ENCODE measurements around the gene P2RX7.

Gene P2RX7

GRCh38 chr12:121112496-121112895 is 20.2 kb upstream of the P2RX7 start:
- no peak overlapping the region for H3K4me3 ChIP-seq (ENCODE audit: low read length)
- no peak overlapping the region for H3K9ac ChIP-seq (ENCODE audit: low read length)
- H3K4me1 ChIP-seq (ENCODE audit: control insufficient read depth, insufficient read depth, low read length): peaks cover 5% of the 10 kb centered on the region
- no peak for DNase-seq (ENCODE audit: low read depth)
- no peaks in the 10 kb centered on the region for H3K9me3 ChIP-seq (ENCODE audit: control insufficient read depth, low read length)
- no peaks in the 10 kb centered on the region for H3K36me3 ChIP-seq (ENCODE audit: control insufficient read depth, insufficient read depth, low read length, severe bottlenecking)
- H3K27me3 ChIP-seq (replicated peaks; ENCODE audit: control insufficient read depth, insufficient read depth, low read length): peaks cover 10% of the 10 kb centered on the region

GRCh38 chr12:121113057-121113456 is 19.6 kb upstream of the P2RX7 start:
- no peaks in the 10 kb centered on the region for H3K9me3 ChIP-seq (ENCODE audit: control insufficient read depth, low read length)
- H3K9ac ChIP-seq (ENCODE audit: low read length): no peak overlapping the region
- H3K4me3 ChIP-seq (ENCODE audit: low read length): no peak overlapping the region
- H3K27me3 ChIP-seq (replicated peaks; ENCODE audit: control insufficient read depth, insufficient read depth, low read length): peaks cover 9% of the 10 kb centered on the region
- no peak for DNase-seq (ENCODE audit: low read depth)
- peaks cover 5% of the 10 kb centered on the region for H3K4me1 ChIP-seq (ENCODE audit: control insufficient read depth, insufficient read depth, low read length)
- H3K36me3 ChIP-seq (ENCODE audit: control insufficient read depth, insufficient read depth, low read length, severe bottlenecking): no peaks in the 10 kb centered on the region

- Histone ChIP-seq H3K27me3 (replicated peaks; ENCODE audit: control insufficient read depth, insufficient read depth, low read length) (peaks cover 5% of the 10 kb centered on the region), H3K4me3 (ENCODE audit: low read length) (no peak overlapping the region), H3K9me3 (ENCODE audit: control insufficient read depth, low read length) (no peaks in the 10 kb centered on the region), H3K9ac (ENCODE audit: low read length) (no peak overlapping the region), H3K4me1 (ENCODE audit: control insufficient read depth, insufficient read depth, low read length) (peaks cover 5% of the 10 kb centered on the region), H3K36me3 (ENCODE audit: control insufficient read depth, insufficient read depth, low read length, severe bottlenecking) (no peaks in the 10 kb centered on the region)
- DNase-seq (ENCODE audit: low read depth): no peak
These were observed 18.5 kb upstream of the P2RX7 start for GRCh38 chr12:121114019-121114639.

GRCh38 chr12:121114806-121115205 is 17.9 kb upstream of the P2RX7 start:
- Histone ChIP-seq H3K27me3 (replicated peaks; ENCODE audit: control insufficient read depth, insufficient read depth, low read length) (peaks cover 11% of the 10 kb centered on the region), H3K4me3 (ENCODE audit: low read length) (no peak overlapping the region), H3K4me1 (ENCODE audit: control insufficient read depth, insufficient read depth, low read length) (peaks cover 4% of the 10 kb centered on the region), H3K36me3 (ENCODE audit: control insufficient read depth, insufficient read depth, low read length, severe bottlenecking) (no peaks in the 10 kb centered on the region), H3K9ac (ENCODE audit: low read length) (no peak overlapping the region), H3K9me3 (ENCODE audit: control insufficient read depth, low read length) (no peaks in the 10 kb centered on the region)
- DNase-seq (ENCODE audit: low read depth): no peak

GRCh38 chr12:121115530-121115929 is 17.1 kb upstream of the P2RX7 start:
- H3K36me3 ChIP-seq (ENCODE audit: control insufficient read depth, insufficient read depth, low read length, severe bottlenecking): no peaks in the 10 kb centered on the region

GRCh38 chr12:121116318-121117225 is 16.1 kb upstream of the P2RX7 start:
- Histone ChIP-seq H3K36me3 (ENCODE audit: control insufficient read depth, insufficient read depth, low read length, severe bottlenecking) (no peaks in the 10 kb centered on the region), H3K4me3 (ENCODE audit: low read length) (no peak overlapping the region), H3K27me3 (replicated peaks; ENCODE audit: control insufficient read depth, insufficient read depth, low read length) (peaks cover 23% of the 10 kb centered on the region), H3K9ac (ENCODE audit: low read length) (no peak overlapping the region), H3K4me1 (ENCODE audit: control insufficient read depth, insufficient read depth, low read length) (no peaks in the 10 kb centered on the region), H3K9me3 (ENCODE audit: control insufficient read depth, low read length) (no peaks in the 10 kb centered on the region)
- no peak for DNase-seq (ENCODE audit: low read depth)

More at GRCh38 chr12:121115530-121115929, 17.1 kb upstream of the P2RX7 start:
- DNase-seq (ENCODE audit: low read depth): no peak
- Histone ChIP-seq H3K27me3 (replicated peaks; ENCODE audit: control insufficient read depth, insufficient read depth, low read length) (peaks cover 13% of the 10 kb centered on the region), H3K4me1 (ENCODE audit: control insufficient read depth, insufficient read depth, low read length) (no peaks in the 10 kb centered on the region), H3K9me3 (ENCODE audit: control insufficient read depth, low read length) (no peaks in the 10 kb centered on the region), H3K9ac (ENCODE audit: low read length) (no peak overlapping the region), H3K4me3 (ENCODE audit: low read length) (no peak overlapping the region)

- H3K9ac ChIP-seq (ENCODE audit: low read length): no peak overlapping the region
These were observed 15.4 kb upstream of the P2RX7 start for GRCh38 chr12:121117226-121117777.

GRCh38 chr12:121120323-121120722 is 12.4 kb upstream of the P2RX7 start:
- peaks cover 43% of the 10 kb centered on the region for H3K27me3 ChIP-seq (replicated peaks; ENCODE audit: control insufficient read depth, insufficient read depth, low read length)
- H3K4me3 ChIP-seq (ENCODE audit: low read length): no peak overlapping the region
- H3K36me3 ChIP-seq (ENCODE audit: control insufficient read depth, insufficient read depth, low read length, severe bottlenecking): no peaks in the 10 kb centered on the region
- no peak overlapping the region for H3K9ac ChIP-seq (ENCODE audit: low read length)
- no peaks in the 10 kb centered on the region for H3K9me3 ChIP-seq (ENCODE audit: control insufficient read depth, low read length)
- peaks cover 5% of the 10 kb centered on the region for H3K4me1 ChIP-seq (ENCODE audit: control insufficient read depth, insufficient read depth, low read length)
- DNase-seq (ENCODE audit: low read depth): no peak

More at GRCh38 chr12:121117226-121117777, 15.4 kb upstream of the P2RX7 start:
- no peaks in the 10 kb centered on the region for H3K36me3 ChIP-seq (ENCODE audit: control insufficient read depth, insufficient read depth, low read length, severe bottlenecking)
- H3K4me3 ChIP-seq (ENCODE audit: low read length): no peak overlapping the region
- no peaks in the 10 kb centered on the region for H3K4me1 ChIP-seq (ENCODE audit: control insufficient read depth, insufficient read depth, low read length)
- DNase-seq (ENCODE audit: low read depth): no peak
- no peaks in the 10 kb centered on the region for H3K9me3 ChIP-seq (ENCODE audit: control insufficient read depth, low read length)
- H3K27me3 ChIP-seq (replicated peaks; ENCODE audit: control insufficient read depth, insufficient read depth, low read length): peaks cover 28% of the 10 kb centered on the region

GRCh38 chr12:121120989-121121755 is 11.5 kb upstream of the P2RX7 start:
- Histone ChIP-seq H3K4me3 (ENCODE audit: low read length) (no peak overlapping the region), H3K27me3 (replicated peaks; ENCODE audit: control insufficient read depth, insufficient read depth, low read length) (peaks cover 49% of the 10 kb centered on the region), H3K4me1 (ENCODE audit: control insufficient read depth, insufficient read depth, low read length) (peaks cover 5% of the 10 kb centered on the region), H3K9me3 (ENCODE audit: control insufficient read depth, low read length) (no peaks in the 10 kb centered on the region), H3K36me3 (ENCODE audit: control insufficient read depth, insufficient read depth, low read length, severe bottlenecking) (no peaks in the 10 kb centered on the region), H3K9ac (ENCODE audit: low read length) (no peak overlapping the region)
- no peak for DNase-seq (ENCODE audit: low read depth)

GRCh38 chr12:121121805-121122204 is 10.9 kb upstream of the P2RX7 start:
- DNase-seq (ENCODE audit: low read depth): no peak
- Histone ChIP-seq H3K9me3 (ENCODE audit: control insufficient read depth, low read length) (no peaks in the 10 kb centered on the region), H3K27me3 (replicated peaks; ENCODE audit: control insufficient read depth, insufficient read depth, low read length) (peaks cover 50% of the 10 kb centered on the region), H3K9ac (ENCODE audit: low read length) (no peak overlapping the region), H3K4me1 (ENCODE audit: control insufficient read depth, insufficient read depth, low read length) (peaks cover 5% of the 10 kb centered on the region), H3K4me3 (ENCODE audit: low read length) (no peak overlapping the region), H3K36me3 (ENCODE audit: control insufficient read depth, insufficient read depth, low read length, severe bottlenecking) (no peaks in the 10 kb centered on the region)

GRCh38 chr12:121123488-121123887 is 9.2 kb upstream of the P2RX7 start:
- Histone ChIP-seq H3K4me3 (ENCODE audit: low read length) (no peak overlapping the region), H3K27me3 (replicated peaks; ENCODE audit: control insufficient read depth, insufficient read depth, low read length) (peaks cover 51% of the 10 kb centered on the region), H3K9ac (ENCODE audit: low read length) (no peak overlapping the region), H3K4me1 (ENCODE audit: control insufficient read depth, insufficient read depth, low read length) (peaks cover 5% of the 10 kb centered on the region), H3K9me3 (ENCODE audit: control insufficient read depth, low read length) (no peaks in the 10 kb centered on the region), H3K36me3 (ENCODE audit: control insufficient read depth, insufficient read depth, low read length, severe bottlenecking) (no peaks in the 10 kb centered on the region)
- DNase-seq (ENCODE audit: low read depth): no peak
